Body of pancreas (tissue), 4 donors: ENCODE measurements around the gene SIGLEC11.
"Not testable (repeated sequence)": the region's sequence is repeated elsewhere in the genome, so short reads cannot be mapped to it uniquely, and the experiment has no call there.

Experiments used
- POLR2A ChIP-seq, 3 donors: fragments of 450-650 bp; IDR thresholded peaks; one replicate each; pipeline ENCODE4 v1.6.1; 2016; ENCODE audit warnings: antibody characterized with exemption in 3 of 3, mild to moderate bottlenecking in 2 of 3
- TF ChIP-seq, protein P1 (sequence below), 7 experiments: fragments of 450-650 bp in 4 of 7; fragments of 200-600 bp in 3 of 7; sonication (generic) in 3 of 7; IDR thresholded peaks; one replicate each; pipeline ENCODE4 v1.5.1; 2016 to 2019; ENCODE audit warnings: antibody characterized with exemption in 7 of 7

DNA sequence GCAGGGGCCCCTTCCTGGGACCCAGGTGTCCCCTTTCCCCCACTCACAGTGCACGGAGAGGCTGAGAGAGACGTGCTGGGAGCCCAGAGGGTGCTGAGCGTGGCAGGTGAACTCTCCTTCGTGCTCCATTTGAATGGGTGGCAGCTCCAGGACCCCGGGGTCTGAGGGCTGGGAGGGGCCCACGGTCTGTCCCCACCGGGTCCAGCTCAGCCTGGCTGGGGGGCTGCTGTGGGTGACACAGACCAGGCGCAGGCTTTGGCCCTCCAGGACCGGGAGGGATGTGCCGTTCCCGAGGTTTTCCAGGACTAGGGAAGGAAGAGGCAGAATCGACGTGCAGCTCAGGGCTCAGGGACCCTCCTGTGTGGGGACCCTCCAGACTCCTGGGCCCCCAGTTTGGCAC, 2.4 kb downstream of the SIGLEC11 start:
- TF ChIP-seq, protein P1, sequence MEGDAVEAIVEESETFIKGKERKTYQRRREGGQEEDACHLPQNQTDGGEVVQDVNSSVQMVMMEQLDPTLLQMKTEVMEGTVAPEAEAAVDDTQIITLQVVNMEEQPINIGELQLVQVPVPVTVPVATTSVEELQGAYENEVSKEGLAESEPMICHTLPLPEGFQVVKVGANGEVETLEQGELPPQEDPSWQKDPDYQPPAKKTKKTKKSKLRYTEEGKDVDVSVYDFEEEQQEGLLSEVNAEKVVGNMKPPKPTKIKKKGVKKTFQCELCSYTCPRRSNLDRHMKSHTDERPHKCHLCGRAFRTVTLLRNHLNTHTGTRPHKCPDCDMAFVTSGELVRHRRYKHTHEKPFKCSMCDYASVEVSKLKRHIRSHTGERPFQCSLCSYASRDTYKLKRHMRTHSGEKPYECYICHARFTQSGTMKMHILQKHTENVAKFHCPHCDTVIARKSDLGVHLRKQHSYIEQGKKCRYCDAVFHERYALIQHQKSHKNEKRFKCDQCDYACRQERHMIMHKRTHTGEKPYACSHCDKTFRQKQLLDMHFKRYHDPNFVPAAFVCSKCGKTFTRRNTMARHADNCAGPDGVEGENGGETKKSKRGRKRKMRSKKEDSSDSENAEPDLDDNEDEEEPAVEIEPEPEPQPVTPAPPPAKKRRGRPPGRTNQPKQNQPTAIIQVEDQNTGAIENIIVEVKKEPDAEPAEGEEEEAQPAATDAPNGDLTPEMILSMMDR (IDR thresholded peaks at IDR 0.05) = not testable (repeated sequence)
- TF ChIP-seq POLR2A (IDR thresholded peaks at IDR 0.05) = not testable (repeated sequence)
